NCI-H2171 (cell line): ENCODE results near the gene MGAT4A.

ENCODE experiments used
- DNase-seq: peaks from one replicate; lab custom pipeline; 2025; lab: John Stamatoyannopoulos, UW

The MGAT4A gene

DNA sequence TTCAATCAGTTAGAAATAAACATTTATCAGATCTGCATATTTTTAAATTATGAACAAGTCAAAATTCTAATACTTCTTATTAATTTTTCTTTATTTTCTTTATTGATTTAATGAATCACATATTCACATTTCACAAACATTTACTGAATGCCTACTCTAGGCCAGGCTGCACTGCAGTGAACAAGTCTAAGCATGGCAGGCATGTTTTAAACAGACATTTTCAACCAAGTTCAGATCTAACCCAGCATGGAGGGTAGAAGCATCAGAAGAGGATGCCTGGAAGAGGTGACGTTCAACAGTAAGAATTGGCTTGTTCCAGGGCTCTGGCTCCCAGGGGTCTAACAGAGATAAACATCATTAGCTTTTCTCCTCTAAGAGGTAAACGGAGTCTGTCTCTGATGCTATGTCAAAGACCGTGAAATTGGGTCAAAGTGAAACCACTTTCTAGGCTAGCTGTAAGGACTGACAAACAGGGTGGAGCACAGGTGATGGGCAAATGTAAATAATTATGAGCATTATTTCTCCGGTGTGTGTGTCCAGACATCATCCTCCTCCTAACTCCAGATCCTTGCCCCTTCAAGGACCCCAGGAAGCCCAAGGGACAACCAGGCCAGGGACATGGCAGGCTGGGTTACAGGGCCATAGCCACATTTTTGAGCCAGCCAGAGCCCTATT is 72.0 kb downstream of the MGAT4A start:
- no peak for DNase-seq

DNA sequence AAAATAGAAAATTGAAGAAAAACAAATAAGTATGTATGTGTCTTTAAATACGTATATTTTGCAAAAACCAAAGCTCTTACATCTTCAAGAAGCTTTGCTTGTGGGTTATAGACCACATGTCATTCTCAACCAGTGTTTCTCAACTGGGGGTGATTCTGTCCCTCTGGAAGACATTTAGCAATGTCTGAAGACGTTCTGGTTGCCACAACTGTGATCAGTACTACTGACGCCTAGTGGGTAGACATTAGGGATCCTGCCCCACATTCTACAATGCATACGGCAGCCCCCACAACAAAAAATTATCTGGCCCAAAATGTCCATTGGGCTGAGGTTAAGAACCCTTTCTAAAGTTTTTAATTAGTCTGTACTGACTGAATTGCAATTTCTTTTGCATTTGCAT is 74.1 kb downstream of the MGAT4A start:
- no peak for DNase-seq

DNA sequence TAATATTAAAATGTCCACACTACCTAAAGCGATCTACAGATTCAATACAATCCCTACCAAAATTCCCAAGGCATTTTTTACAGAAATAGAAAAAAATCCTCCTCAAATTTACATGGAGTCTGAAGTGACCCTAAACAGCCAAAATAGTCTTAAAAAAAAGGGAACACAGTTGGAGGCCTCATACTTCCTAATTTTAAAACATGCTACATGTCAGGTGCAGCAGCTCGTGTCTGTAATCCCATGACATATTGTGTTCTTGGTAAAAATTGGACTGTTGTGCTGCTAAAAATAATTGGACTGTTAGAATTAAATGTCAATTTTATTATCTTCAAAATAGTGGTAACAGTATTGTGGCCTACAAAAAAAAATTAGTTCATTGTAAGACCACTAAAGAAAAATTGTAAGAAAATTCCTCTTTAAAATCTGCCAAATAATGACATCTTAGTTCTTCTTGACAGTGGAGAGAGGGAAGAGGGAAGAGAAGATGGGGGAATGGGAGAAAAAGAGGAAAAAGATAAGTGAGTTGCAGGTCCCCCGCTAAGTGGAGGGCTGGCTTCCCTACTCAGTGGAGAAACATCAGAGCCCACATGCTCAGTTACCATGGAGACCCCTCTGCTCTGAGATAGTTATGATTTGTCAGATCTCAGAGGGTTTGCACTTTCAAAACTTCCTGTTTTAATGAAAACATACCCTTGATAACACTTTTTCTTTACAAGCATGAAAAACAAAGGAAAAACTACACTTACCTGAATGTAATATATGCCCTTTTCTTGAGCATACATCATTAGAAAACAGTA is 76.0 kb downstream of the MGAT4A start:
- DNase-seq, result no peak

DNA sequence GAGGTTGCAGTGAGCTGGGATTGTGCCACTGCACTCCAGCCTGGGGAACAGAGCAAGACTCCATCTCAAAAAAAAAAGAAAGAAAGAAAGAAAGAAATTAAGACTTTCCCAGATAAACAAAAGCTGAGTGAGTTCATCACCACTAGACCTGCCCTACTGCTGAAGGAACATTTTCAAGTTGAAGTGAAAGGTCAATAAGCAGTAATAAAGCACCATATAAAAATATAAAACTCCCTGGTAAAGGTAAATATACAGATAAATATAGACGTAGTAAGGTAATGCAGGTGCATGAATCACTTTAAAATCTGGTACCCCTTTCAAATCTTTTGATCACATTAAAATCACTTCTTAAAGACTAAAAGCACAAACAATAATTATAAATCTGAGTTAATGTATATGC is 79.9 kb downstream of the MGAT4A start:
- no peak for DNase-seq

DNA sequence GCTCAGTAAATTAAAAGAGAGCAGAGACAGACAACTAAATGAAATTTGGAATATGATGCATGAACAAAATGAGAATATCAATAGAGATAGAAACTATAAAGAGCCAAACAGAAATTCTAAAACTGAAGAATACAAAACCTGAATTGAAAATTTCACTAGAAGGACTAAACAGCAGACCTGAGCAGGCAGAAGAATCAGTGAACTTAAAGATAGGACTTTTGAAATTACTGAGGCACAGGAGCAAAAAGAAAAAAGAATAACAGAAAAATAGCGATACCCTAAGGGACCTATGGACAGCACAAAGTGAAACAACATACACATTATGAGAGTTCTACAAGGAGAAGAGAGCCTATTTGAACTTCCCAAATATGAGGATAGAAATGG is 80.9 kb downstream of the MGAT4A start:
- no peak for DNase-seq

DNA sequence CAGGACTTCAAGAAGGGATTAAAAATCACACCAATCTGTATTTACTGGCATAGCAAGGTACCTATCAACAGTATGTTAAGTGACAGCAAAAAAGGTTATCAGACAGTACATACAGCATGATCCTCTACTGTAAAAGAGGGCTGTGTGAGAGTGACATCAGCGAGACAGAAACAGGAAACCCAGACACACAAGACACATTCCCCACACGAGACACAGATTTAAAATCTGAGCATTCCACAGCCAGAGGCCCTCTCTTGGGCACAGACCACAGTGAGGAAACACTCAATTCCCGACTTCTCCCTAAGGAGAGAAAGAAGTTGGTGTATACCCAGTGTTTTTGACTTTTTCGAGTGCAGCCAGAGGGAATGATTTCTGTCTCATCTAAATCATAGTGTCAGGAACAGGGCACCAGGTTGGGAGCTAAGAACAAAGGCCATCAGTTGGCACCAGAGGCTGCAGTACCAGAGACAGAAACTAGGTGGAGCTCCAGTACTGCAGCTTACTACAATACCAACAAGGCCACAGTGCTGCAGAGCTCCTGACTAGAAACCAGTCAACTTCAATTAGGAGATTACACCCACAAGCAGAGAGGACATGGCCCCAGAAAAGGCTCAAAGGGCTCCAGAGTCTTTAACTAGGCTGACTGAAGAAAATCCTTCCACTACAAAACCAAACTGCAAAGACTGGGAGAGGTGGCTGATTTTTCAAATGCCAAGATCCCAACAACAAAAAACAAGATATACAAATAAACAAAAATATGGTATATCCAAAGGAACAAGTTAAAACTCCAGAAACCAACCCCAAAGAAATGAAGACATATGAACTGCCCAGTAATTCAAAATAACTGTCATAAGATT is 81.6 kb downstream of the MGAT4A start:
- peak; percentile 12 for DNase-seq

DNA sequence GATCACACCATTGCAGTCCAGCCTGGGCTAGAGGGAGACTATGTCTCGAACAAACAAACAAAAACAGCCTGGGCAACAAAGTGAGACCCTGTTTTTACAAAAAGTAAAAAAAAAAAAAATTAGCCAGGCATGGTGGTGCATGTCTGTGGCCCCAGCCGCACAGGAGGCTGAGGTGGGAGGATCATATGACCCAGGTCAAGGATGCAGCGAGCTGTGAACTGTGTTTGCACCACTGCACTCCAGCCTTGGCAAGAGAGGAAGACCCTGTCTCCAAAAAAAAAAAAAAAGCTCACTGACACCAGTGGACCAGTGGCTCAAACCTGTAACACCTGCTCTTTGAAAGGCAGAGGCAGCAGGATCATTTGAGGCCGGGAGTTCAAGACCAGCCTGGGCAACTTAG is 82.5 kb downstream of the MGAT4A start:
- no peak for DNase-seq

DNA sequence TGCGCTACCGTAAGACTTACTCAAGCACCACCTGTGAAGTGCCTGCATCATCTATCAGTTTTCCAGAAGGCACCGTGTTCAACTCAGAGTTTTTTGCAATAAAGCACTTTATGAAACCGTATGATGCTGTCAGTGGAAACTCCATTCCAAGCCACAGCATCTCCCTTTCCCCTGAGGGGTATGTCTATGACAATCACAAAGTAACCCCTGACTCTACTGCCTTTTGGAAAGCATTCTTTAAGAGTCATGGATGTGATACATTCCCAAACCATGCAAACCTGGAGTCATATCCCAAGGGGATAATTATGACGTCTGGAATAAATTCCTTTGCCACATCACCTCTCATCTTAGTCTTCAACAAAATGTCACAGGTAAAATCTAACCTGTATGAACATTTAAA is 83.3 kb downstream of the MGAT4A start:
- DNase-seq, result no peak

DNA sequence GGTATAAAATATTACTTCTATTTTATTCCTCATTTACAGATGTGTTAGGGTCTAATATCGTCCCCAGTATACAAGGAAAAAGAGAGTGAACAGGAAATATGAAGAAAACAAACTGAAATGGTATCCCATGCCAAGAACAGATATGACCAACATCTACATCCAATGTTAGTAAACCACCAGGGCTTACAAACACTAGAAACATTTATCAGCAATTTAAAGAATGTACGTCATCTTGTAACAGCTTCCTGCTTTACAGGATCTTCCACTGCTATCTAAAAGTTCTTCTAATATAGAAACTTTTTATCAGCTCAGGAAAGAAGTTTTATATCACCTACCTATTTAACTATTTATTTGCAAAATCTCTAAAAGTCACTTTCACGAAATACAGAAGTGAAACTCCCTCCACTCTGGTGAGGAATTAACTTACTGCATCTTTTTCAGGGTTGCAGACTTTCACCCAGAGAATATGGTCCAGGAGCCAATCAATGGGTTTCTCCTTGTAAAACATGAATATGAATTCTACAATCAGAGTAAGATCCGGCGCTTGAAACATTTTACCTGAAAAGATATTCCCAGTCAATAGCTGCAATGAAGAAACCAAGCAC is 87.3 kb downstream of the MGAT4A start:
- no peak for DNase-seq

DNA sequence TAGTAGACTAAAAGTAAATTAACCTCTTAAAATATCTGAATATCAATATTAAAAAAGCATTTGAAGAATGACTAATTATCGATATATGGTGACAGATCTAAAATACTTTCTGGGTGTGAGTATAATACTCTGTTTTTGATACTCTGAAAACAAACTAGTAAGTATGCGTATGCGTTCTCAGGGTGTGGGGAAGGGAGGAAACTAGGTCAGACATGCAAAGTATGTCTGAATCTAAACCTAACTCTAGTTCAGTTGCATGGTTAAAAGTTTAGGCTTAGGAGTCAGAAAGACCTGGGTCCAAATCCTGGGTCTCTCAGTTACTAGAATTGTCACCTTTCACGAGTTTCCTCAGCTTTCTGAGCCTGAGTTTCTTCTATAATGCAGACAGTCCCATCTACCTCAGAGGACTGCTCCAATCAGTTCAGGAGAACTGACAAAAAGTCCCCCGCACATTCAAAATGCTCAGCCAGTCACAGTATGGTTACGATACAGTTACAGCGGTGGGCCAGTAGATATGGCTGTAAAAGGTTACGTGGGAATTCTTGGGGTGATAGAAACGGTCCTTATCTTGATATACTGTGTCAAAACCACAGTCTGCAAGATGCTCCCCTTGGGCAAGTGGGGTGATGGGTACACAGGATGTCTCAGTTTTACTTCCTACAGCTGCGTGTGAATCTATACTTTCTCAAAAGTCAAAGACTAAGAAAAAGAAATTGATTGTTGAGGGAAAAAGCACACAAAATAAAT is 93.4 kb downstream of the MGAT4A start:
- no peak for DNase-seq

DNA sequence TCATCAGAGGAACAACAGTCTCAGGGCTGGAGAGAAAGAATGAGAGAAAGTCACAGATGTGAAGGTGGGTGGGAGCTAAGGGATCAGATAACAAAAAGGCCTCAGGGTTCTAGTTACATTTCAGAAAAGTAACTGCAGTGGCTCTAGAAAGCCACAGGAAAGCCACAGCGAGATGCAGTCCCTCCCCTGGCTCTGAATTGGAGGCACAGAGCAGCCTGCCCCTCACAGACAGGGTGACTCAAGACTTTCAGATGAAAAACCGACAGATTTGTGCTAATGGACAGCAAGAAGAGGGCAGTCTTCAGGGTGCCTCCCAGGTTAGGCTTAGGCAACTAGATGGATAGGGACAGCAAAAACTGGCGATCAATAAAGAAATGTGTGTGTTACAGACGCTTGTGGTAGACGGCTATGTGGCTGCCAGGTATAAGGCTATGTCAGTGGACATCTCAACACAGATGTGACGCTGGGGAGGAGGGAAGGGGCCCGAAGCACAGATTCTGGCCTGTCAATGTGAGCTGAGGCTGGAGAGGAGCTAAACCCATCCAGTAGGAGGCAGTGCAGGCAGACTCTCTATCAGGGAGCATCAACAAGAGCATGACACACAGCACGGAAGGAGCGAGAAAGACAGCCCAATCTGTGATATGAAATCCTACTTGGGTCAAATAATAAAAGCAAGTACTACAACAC is 96.4 kb downstream of the MGAT4A start:
- no peak for DNase-seq

DNA sequence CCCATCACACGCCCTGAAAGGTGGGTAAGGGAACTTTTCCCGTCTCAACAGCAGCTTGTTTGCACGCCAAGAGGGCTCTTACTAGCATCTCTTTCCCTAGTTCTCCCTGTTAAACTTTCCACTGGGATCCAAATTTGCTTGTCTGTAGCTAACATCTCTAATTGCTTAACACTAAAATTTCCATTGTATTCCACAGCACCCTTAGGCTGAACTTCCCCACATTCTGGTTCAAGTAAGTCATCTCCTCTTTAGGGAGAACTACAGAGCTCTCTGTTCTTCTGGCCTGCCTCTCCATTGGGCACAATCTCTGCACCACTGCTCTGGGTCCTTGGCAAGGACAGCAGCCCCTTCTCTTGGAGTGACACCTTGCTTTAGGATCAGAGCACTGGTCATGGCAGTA is 98.6 kb downstream of the MGAT4A start:
- DNase-seq, result no peak

DNA sequence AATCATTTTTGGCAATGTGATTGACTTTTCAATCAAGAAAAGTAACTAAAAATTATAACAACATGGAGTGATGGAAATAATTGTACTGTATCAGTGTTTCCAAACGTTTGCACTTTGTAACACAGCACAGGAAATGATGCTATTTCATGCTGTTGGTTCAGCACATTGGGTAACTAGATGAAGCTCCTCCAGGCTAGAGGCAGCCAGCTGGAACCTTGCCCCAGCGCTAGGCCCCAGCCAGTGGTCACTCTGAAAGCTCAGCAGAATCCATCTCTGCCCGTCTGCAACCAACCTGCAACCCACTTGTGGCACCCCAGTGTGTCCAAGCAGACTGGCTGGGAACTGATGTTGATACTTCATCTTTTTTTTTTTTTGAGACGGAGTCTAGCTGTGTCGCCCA is 107.3 kb downstream of the MGAT4A start:
- no peak for DNase-seq

DNA sequence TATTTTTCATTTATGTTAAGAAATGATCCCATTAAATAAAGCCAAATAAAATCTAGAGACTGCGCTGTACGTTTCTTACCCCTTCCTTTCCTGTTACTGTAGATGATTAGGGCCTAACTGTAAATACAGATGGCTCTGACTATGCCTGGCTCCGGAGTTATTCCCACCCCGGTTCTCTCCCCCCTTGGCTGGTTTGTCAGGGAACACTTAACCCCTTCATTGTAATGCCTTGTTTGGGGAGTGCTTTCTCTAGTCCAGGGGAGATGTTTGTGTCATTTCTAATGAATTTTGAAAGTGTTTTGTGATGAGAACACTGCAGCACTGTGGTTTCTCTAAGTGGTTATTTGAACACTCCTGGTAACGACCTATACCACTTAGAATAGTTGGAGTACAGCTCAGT is 113.8 kb downstream of the MGAT4A start:
- no peak for DNase-seq

DNA sequence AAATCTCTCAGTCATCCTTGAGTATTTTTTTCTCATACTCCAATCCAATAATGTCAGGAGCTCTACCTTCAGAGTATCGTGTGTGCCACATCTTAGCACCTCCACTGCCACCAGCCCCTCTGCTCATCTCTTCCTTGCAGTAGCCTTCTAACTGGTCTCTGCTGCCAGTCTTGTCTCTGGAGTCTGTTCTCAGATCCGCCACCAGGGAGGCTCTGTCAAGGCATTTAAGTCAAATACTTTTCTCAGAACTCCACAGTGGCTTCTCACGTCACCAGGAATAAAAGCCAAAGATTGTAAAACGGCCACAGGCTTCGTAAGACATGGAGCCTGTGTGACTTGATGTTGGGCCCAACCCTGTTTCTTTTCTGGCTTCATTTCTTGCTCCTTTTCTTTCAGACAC is 115.5 kb downstream of the MGAT4A start:
- DNase-seq, result no peak

DNA sequence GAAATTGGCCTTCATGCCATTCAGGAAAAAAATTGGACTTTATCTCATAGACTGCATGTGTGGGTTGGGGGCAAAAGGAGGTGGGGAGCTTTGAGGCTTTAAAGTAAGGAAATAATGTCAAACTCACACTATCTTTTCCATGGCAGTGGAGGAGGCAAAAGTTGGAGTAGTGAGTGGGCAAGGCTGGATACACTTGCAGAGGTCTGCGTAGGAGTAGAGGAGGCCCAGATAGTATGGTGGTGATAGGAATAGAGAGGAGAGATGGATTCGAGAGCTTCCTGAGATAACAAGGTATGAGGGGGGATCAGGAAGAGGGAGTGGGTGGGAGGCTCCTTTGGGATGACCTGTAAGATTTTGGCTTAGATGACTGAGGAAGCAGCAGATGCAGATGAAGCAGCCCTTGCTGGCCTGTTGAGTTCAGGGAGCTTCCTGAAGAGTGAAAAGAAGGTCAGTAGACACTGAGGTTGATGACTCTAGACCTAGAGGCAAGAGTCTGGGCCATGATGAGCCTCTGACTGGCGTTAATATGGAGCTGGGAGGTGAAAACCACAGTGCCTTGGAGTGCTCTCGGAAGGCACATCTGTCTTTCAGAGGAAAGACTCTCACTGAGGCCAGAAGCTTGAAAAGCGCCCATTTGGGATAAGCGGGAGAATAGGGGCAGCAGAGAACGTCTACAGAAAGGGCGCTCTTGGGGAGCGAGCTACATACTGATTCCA is 116.8 kb downstream of the MGAT4A start:
- DNase-seq, result no peak

DNA sequence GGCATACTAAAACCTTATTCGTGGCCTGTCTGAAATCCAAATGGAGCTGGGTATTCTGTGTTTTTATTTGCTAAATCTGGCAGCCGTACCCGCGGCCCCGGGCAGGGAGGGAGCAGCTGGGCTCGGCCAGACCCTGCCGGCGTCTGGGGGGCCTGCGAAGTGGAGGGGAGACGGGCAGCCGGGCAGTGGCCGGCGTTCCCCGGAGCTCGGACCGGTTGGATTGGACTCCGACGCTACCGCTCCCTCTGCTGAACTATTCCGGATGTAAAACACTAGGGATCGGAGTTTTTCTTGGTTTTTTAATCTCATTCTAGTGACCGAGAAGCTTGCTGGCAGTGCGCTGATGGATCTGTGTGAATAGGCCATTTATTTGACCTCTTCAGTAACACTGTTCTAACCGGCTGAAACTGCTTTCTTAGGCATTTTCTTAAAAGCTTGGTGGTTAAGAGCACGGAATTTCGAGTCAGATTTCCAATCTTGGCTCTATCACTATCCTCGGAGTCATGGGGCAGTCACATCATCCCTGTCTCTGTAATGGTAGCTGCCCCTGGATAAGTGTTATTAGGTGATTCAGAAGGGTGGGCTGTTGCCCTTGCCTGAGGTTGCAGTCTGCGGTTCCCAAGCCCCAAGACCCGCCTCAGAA is 121.8 kb downstream of the MGAT4A start:
- no peak for DNase-seq

DNA sequence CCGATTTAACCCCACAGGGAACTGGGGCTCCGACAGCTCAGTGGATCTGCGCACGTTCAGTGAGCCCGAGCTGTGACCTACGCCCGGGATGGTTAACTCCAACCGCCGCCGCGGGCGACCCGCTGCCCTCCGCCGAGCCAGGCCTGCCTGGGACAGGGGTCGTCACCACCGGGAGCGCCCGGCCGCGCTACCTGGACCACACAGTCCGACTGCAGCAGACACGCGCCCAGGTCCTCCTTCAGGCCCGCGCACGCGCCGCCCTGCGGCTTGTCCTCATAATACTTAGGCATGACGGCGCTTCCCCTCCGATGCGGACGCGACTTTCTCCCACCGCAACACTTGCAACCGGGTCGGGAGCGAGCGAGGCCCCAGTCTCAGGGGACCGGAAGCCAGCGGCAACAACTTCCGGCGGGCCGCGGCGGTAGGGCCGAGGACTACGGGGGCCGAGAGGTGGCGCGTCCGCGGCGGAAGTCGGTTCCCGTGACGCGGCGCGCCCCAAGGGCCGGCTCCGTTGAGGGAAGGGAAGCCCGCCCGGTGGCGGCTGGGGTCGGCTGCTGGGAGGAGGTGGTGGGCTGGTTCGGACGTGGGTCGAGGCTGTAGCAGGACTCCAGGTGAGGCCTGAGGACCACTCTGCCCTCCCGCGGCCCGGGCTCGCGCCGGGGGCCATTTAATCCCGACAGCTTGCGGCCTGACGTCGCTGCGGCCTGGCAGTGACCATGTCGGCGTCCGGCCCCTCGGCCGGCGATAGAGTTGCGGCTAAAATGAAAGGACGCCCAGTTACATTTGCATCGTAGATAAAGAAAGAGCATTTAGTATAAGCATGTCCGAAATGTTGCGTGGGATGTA is 122.6 kb downstream of the MGAT4A start, which contains the start of the genes COA5 and UNC50:
COA5 (minus strand) TSS at position 397 of the 846 bp plus-strand sequence; CDS start at position 290, 107 bp downstream.
UNC50 (plus strand) TSS at position 474 of the 846 bp plus-strand sequence. CDS start 1,171 bp downstream, outside the sequence.
- DNase-seq, result peak; percentile 93

DNA sequence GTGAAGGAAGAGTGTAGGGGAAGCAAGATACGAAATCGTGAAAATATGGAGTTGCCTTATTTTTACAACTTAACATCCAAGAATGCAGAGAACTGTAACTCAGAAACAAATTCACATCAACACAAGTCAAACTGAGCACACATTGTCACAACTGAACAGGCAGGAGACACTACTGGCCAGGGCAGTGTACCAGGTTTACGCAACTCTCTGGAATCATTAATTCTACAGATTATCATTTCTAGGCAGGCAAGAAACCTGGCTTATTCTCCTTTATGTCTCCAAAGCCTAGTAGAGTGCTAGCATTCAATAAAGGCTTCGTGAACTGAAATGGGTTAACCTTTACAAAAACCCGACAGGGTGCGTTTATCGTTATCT is 123.2 kb downstream of the MGAT4A start:
- DNase-seq, result no peak
